ENCODE results near the gene MOB3A. TPM values are rescaled to one million over a fixed set of nuclear protein-coding genes. Genes with fewer than 3 reads are reported as not detected.
A peak's percentile ranks its signal among the peaks of the same experiment; 100 is the strongest.

The MOB3A gene
- 10 to 100 TPM; 37.8 to 50.9 TPM for total RNA-seq

DNA sequence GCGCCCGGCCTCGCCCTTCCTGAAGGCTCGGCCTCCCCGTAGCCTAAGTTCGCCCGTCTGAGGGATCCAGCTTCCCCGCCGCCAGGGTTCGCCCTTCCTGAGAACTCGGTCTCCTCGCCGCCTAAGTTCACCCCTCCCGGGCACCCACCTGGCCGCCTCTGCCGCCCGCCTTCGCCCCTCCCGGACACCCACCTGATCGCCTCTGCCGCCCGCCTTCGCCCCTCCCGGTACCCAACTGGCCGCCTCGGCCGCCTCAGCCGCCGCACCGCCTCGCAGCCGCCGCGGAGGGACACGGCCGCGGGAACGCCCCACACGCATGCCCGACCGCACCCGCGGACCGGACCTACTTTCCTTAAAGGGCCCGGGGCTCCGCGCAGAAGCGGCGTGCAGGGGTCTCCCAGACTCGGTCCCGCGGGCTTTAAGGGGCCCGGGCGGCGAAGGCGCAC, at the start of gene MOB3A:
Gene MOB3A, minus strand, starts transcription at position 293 of the 446 bp plus-strand sequence. CDS start 17,766 bp downstream, outside the sequence.
- Histone ChIP-seq H3K9me3 (no peaks in the 10 kb centered on the region), H3K27ac (peak within 1 kb of the TSS; percentile 87 to 90), H3K36me3 (peaks cover 15% of the 10 kb centered on the region), H3K4me3 (peak within 1 kb of the TSS; percentile 90), H3K4me1 (ENCODE audit: control insufficient read depth in 1 of 2, low read depth in 2 of 2) (peaks cover 37 to 54% of the 10 kb centered on the region in 2 donors), H3K27me3 (replicated peaks; ENCODE audit: insufficient read depth) (no peaks in the 10 kb centered on the region)
- TF ChIP-seq CTCF (IDR thresholded peaks at IDR 0.05), result peak; percentile 41
- ATAC-seq (ENCODE audit: insufficient number of reproducible peaks, low FRiP score, low read depth) (peak; percentile 71), DNase-seq (ENCODE audit: low spot score) (peak; percentile 55)

GRCh38 chr19:2145831-2146241, 49.7 kb upstream of the MOB3A start:
- DNase-seq (ENCODE audit: low spot score) (no peak), ATAC-seq (ENCODE audit: insufficient number of reproducible peaks, low FRiP score, low read depth) (no peak)
- Histone ChIP-seq H3K27me3 (replicated peaks; ENCODE audit: insufficient read depth) (no peaks in the 10 kb centered on the region), H3K4me1 (ENCODE audit: control insufficient read depth in 1 of 2, low read depth in 2 of 2) (peaks cover 22 to 28% of the 10 kb centered on the region in 2 donors), H3K9me3 (no peaks in the 10 kb centered on the region), H3K27ac (no peak overlapping the region), H3K4me3 (no peak overlapping the region), H3K36me3 (no peaks in the 10 kb centered on the region)
- TF ChIP-seq CTCF (IDR thresholded peaks at IDR 0.05), result no peak

DNA sequence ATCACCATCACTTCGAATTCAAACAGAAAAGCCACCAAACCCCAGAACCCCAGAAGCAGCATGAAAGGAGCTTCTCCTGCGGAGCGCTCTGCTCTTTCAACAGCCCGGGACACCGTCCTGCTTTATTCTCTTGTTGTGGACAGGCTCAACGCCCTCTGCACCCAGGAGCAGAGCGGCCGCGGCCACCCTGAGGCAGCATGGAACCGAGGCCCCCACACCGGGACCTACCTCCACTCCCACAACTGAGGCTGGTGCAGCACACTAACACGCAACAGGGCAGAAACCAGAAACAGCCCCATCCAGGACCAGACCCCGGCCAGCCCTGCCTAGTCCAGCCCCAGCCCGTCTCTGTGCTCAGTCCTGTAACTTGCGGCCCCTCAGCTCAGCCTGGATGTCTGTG, 48.1 kb upstream of the MOB3A start:
- H3K27ac ChIP-seq, result no peak overlapping the region
- H3K4me1 ChIP-seq (ENCODE audit: control insufficient read depth in 1 of 2, low read depth in 2 of 2), result peaks cover 7 to 11% of the 10 kb centered on the region in 2 donors
- no peak for DNase-seq (ENCODE audit: low spot score)
- H3K9me3 ChIP-seq, result no peaks in the 10 kb centered on the region
- no peak overlapping the region for H3K4me3 ChIP-seq
- no peak for ATAC-seq (ENCODE audit: insufficient number of reproducible peaks, low FRiP score, low read depth)
- no peaks in the 10 kb centered on the region for H3K36me3 ChIP-seq
- TF ChIP-seq CTCF (IDR thresholded peaks at IDR 0.05), result no peak
- H3K27me3 ChIP-seq (replicated peaks; ENCODE audit: insufficient read depth), result no peaks in the 10 kb centered on the region

GRCh38 chr19:2142173-2142829, 46.2 kb upstream of the MOB3A start:
- TF ChIP-seq CTCF (IDR thresholded peaks at IDR 0.05), result no peak
- DNase-seq (ENCODE audit: low spot score) (no peak), ATAC-seq (ENCODE audit: insufficient number of reproducible peaks, low FRiP score, low read depth) (no peak)

DNA sequence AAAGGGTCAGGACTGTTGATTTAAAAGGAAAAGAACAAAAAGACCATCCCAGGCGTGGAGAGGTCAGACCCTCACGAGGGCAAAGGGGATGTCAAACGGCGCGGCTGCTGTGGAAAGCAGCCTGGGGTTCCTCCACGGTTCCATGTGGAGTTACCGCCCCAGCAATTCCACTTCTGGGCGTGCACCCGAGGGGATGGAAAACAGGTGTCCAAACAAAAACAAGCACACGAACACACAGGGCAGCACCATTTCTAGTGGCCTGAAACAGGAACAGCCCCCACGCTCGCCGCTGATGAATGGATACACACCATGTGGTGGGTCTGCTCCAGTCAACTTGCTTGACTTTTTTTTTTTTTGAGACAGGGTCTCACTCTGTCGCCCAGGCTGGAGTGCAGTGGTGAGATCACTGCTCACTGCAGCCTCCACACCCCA, 44.0 kb upstream of the MOB3A start:
- Histone ChIP-seq H3K4me1 (ENCODE audit: control insufficient read depth in 1 of 2, low read depth in 2 of 2) (no peaks in the 10 kb centered on the region), H3K36me3 (peaks cover 26% of the 10 kb centered on the region), H3K4me3 (no peak overlapping the region), H3K27me3 (replicated peaks; ENCODE audit: insufficient read depth) (no peaks in the 10 kb centered on the region), H3K27ac (no peak overlapping the region), H3K9me3 (no peaks in the 10 kb centered on the region)
- ATAC-seq (ENCODE audit: insufficient number of reproducible peaks, low FRiP score, low read depth) (no peak), DNase-seq (ENCODE audit: low spot score) (no peak)
- TF ChIP-seq CTCF (IDR thresholded peaks at IDR 0.05), result no peak

More at GRCh38 chr19:2142173-2142829, 46.2 kb upstream of the MOB3A start:
- Histone ChIP-seq H3K4me1 (ENCODE audit: control insufficient read depth in 1 of 2, low read depth in 2 of 2) (peaks cover 0 to 7% of the 10 kb centered on the region in 2 donors), H3K36me3 (peaks cover 14% of the 10 kb centered on the region), H3K9me3 (no peaks in the 10 kb centered on the region), H3K27ac (no peak overlapping the region), H3K27me3 (replicated peaks; ENCODE audit: insufficient read depth) (no peaks in the 10 kb centered on the region), H3K4me3 (no peak overlapping the region)
